Psoas muscle (tissue), 8 donors: ENCODE data around the gene SMG9. TPM values are rescaled to one million over a fixed set of nuclear protein-coding genes. Genes with fewer than 3 reads are reported as not detected.
A peak's percentile ranks its signal among the peaks of the same experiment; 100 is the strongest.

ENCODE experiments used
- ATAC-seq, 4 donors: fragments of 200-7000 bp; cut with Tn5 transposase; one replicate each; pipeline ENCODE4 v1.9.1; 2020; ENCODE audit warnings: moderate library complexity in 3 of 4, mild to moderate bottlenecking in 2 of 4
- DNase-seq, 2 donors: peaks; one replicate each; pipeline ENCODE4 v3.0.0-alpha.2; 2020
- H3K27ac ChIP-seq: fragments of 200-600 bp; one replicate; pipeline ENCODE4 v1.8.0; 2022
- H3K27me3 ChIP-seq, 3 donors: fragments of 200-600 bp in 1 of 3; one replicate each; pipeline versions ENCODE4 v1.6.1 to v1.8.0; 2013 to 2022; ENCODE audit warnings: low read length in 2 of 3, mild to moderate bottlenecking in 2 of 3, moderate library complexity in 1 of 3; ENCODE audit not compliant: insufficient read depth in 3 of 3
- H3K36me3 ChIP-seq, 2 donors: fragments of 200-600 bp in 1 of 2; one replicate each; pipeline versions ENCODE4 v1.6.1 to v1.8.0; 2013 to 2022; ENCODE audit warnings: low read depth in 1 of 2, mild to moderate bottlenecking in 1 of 2, moderate library complexity in 1 of 2; ENCODE audit not compliant: insufficient read depth in 1 of 2
- H3K4me1 ChIP-seq: fragments of 200-600 bp; one replicate; pipeline ENCODE4 v1.8.0; 2022
- H3K4me3 ChIP-seq: fragments of 200-600 bp; one replicate; pipeline ENCODE4 v1.8.0; 2022; ENCODE audit warnings: mild to moderate bottlenecking
- H3K9me3 ChIP-seq: fragments of 200-600 bp; one replicate; pipeline ENCODE4 v1.8.0; 2022
- CTCF ChIP-seq: fragments of 200-600 bp; IDR thresholded peaks from one replicate; pipeline ENCODE4 v1.8.0; 2022; ENCODE audit warnings: antibody characterized with exemption
- WGBS, 3 donors: extraction: QIAGEN DNeasy Blood & Tissue Kit; methylation state at CpG; one replicate each; pipeline versions ENCODE4 v1.1.6 to v1.1.7; 2013; 5-methylcytosine and 5-hydroxymethylcytosine counted together
- intact Hi-C, 2 donors: fragments of 100-400 bp; cut with DNase I; formaldehyde crosslinking; loops; one replicate each; pipeline versions ENCODE4 v1.11.0 to v1.14.2; 2022
- polyA plus RNA-seq, 3 donors: library from polyadenylated mRNA; stranded (reverse); fragments of 200-250 nt; gene quantifications; one replicate each; pipeline ENCODE4 v1.2.3, GENCODE V29; 2013
- total RNA-seq, 4 donors: library from RNA; stranded (reverse); fragmentation: NEBNext Ultra II Directional in 2 of 4; extraction: Animal tissue kit (Norgen Biotek cat#: 25700) in 2 of 4; gene quantifications; one replicate each; pipeline versions ENCODE4 v1.2.1 to v1.2.4, GENCODE V29; 2021 to 2023
- donor health status: healthy with polysubstance abuse.
- donor health status: DM: no; HTN: no; CAD: no; lungs with moderate emphysema.
- donor health status: Bipolar disorder and iron deficiency.
- donor health status: healthy.
- donor health status: DM: yes; HTN: yes; CAD: no.
- donor health status: DM: no; HTN: no; CAD: no.
- donor health status: DM: no; HTN: no; CAD: no.
- donor health status: DM: yes; HTN: yes; CAD: no.

SMG9 gene
- total and polyA plus RNA-seq, 7 donors: 10.1 to 29.1 (median 13.8) TPM

DNA sequence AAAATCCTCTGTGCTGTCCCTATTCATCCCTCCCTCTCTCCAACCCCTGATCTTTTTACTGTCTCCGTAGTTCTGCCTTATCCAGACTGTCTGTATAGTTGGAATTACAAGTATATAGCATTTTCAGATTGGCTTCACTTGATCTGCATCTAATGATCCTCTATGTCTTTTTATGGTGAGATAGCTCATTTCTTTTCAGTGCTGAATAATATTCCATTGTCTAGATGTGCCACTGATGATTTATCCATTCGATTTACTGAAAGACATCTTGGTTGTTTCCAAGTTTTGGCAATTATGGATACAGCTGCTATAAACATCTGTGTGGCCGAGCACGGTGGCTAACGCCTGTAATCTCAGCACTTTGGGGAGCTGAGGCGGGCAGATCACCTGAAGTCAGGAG lies 19.7 kb downstream of the SMG9 start:
- DNase-seq: no peak
- Histone ChIP-seq H3K4me1 (no peaks in the 10 kb centered on the region), H3K9me3 (no peaks in the 10 kb centered on the region), H3K27ac (no peak overlapping the region), H3K36me3 (peaks cover 17 to 100% of the 10 kb centered on the region in 2 donors), H3K27me3 (no peaks in the 10 kb centered on the region), H3K4me3 (no peak overlapping the region)
- ATAC-seq: no peak
- WGBS, 3 donors: 95 to 97% (median 96%) methylated on average over 6 of the region's 6 CpGs
- intact Hi-C loops: no loop called here
- no peak for TF ChIP-seq CTCF

DNA sequence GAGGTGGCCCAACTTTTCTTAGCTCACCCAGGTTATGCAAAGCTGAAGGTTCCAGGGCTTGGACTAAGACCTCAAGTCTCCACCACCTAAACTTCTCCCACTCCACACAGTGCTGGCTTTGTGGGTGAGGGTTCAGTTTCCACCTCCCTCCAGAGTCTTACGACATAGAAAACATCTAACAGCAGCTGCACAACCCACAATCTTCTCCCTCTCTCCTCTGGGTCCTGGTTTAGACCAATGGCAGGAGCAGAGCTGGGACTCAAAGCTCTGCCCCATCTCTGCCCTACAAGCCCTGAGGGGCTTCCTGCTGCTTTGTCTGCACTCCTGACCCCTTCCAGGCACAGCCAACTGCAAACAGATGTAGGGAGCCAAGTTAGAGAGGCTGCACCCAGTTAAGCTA lies 22.9 kb downstream of the SMG9 start:
- WGBS, 3 donors: 64 to 75% (median 70%) methylated on average over 1 of the region's 1 CpG
- Histone ChIP-seq H3K4me1 (no peaks in the 10 kb centered on the region), H3K27ac (no peak overlapping the region), H3K4me3 (no peak overlapping the region), H3K9me3 (no peaks in the 10 kb centered on the region), H3K36me3 (peaks cover 11 to 87% of the 10 kb centered on the region in 2 donors), H3K27me3 (no peaks in the 10 kb centered on the region)
- no peak for DNase-seq
- intact Hi-C loops: no loop called here
- no peak for TF ChIP-seq CTCF
- ATAC-seq: no peak

- ATAC-seq (no peak), DNase-seq (no peak)
- Histone ChIP-seq H3K4me1 (no peaks in the 10 kb centered on the region), H3K36me3 (peaks cover 11 to 82% of the 10 kb centered on the region in 2 donors), H3K27ac (no peak overlapping the region), H3K4me3 (no peak overlapping the region), H3K27me3 (no peaks in the 10 kb centered on the region), H3K9me3 (no peaks in the 10 kb centered on the region)
- 63 to 67% (median 64%) methylated on average over 14 of the region's 14 CpGs for WGBS, 3 donors
- no peak for TF ChIP-seq CTCF
- intact Hi-C loops: no loop called here
Observed at GRCh38 chr19:43731346-43731745, 23.4 kb downstream of the SMG9 start.

DNA sequence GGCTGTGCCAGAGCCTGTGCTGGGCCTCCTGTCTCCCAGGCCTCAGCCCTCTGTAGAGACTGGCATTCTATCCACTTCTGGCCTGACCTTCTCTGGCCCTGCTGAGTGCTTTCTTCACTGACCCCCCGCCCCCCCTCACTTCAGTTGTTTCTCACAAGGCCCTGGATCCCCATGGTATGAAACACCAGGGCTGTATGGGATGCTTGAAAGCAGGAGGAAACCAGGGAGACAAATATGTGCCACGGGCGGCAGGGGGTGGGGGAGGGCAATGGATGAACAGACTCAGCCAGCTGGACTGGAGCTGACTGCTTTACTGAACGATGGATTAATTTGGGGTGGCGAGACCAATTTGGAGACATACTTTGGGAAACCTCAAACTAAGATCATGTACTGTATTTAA lies 24.8 kb downstream of the SMG9 start:
- Histone ChIP-seq H3K27ac (no peak overlapping the region), H3K4me3 (no peak overlapping the region), H3K9me3 (no peaks in the 10 kb centered on the region), H3K4me1 (no peaks in the 10 kb centered on the region), H3K36me3 (peaks cover 7 to 68% of the 10 kb centered on the region in 2 donors), H3K27me3 (no peaks in the 10 kb centered on the region)
- no peak for DNase-seq
- 53 to 77% (median 65%) methylated on average over 5 of the region's 5 CpGs for WGBS, 3 donors
- no peak for ATAC-seq
- intact Hi-C loops: no loop called here
- TF ChIP-seq CTCF: no peak

DNA sequence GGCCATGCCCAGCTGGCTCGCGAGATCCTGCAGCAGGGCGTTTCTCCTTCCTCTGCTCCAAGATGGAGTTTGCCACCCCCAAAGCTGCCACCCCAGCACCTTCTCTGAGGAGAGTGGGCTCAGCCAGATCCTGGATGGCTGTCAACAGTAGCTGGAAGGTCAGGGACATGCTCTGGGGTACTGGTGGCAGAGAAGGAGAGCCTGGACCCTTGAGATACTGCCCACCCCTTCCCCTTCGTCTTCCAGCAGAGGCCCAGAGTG lies 27.2 kb downstream of the SMG9 start:
- Histone ChIP-seq H3K4me1 (no peaks in the 10 kb centered on the region), H3K9me3 (no peaks in the 10 kb centered on the region), H3K27me3 (no peaks in the 10 kb centered on the region), H3K36me3 (peaks cover 4 to 44% of the 10 kb centered on the region in 2 donors), H3K27ac (no peak overlapping the region), H3K4me3 (no peak overlapping the region)
- ATAC-seq (peak in 2 of 4 donors; percentile 10 to 36), DNase-seq (no peak)
- TF ChIP-seq CTCF: no peak
- WGBS, 3 donors: 29 to 61% (median 45%) methylated on average over 4 of the region's 4 CpGs
- intact Hi-C loops: no loop called here
